ENCODE measurements around the gene ANO8.
A peak's percentile ranks its signal among the peaks of the same experiment; 100 is the strongest.

The ANO8 gene

DNA sequence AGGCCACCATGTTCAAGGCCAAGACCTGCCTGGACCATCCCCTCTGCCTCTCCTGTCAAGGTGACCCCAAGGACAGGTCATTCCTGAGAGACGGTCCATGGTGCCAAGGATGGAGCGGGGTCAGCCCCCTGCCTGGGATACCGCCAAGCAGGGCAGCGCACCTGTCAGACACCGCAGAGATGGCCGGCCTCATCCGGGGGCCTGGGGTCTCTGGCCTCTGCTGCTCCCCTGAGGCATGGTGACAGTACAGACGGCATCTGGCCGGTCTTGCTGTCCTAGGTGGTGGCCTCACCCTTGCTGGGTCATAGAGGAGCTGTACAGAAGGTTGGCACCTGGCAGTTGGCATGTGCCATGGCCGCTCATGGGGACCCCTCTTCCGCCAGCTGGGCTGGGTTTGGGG, 14.2 kb downstream of the ANO8 start:
- Histone ChIP-seq H3K4me1 (ENCODE audit: control insufficient read depth, insufficient read depth, low read length) (no peaks in the 10 kb centered on the region), H3K27me3 (ENCODE audit: control insufficient read depth, insufficient read depth, low read length) (no peaks in the 10 kb centered on the region), H3K4me3 (ENCODE audit: low read length) (no peak overlapping the region), H3K27ac (ENCODE audit: low read length) (no peak overlapping the region), H3K36me3 (ENCODE audit: control insufficient read depth, insufficient read depth, low read length) (peaks cover 26% of the 10 kb centered on the region), H3K9me3 (ENCODE audit: control insufficient read depth, insufficient read depth, low read length) (no peaks in the 10 kb centered on the region)
- WGBS (ENCODE audit: insufficient coverage, insufficient read length): no CpG with 5 or more reads among the region's 11 CpGs
- DNase-seq (ENCODE audit: low read depth, low spot score): no peak

DNA sequence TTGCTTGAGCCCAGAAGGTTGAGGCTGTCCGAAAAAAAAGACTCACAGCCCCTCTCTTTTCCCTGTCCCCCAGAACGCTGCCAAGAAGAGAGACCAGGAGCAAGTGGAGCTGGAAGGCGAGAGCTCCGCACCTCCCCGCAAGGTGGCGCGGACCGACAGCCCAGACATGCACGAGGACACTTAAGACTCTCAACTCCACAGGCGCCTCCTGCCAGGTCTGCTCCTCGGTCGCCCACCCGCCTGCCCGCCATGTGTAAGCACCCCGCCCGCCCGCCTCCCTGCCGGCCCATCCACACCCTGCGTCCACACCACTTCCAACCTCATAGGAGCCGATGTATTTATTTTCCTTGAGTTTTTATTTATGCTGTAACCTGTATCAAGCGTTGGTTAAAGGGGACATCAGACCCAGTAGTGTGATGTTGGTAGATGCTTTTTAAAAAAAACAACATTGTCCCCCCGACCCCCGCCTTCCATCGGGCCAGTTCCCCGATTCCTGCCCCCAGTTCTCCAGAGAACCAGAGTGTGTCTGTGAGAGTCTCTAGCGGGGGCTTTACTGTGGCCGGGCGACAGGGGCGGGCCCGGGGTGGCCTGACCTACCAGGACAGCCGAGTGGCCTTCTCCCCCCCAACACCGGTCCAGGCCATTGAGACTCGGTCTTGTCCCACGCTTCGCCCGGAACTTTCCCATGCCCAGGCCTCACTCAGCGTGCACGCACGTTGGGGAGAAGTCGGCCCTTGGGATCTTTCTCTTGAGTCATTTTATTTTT, 15.0 kb downstream of the ANO8 start:
- no peak for DNase-seq (ENCODE audit: low read depth, low spot score)
- Histone ChIP-seq H3K4me3 (ENCODE audit: low read length) (no peak overlapping the region), H3K4me1 (ENCODE audit: control insufficient read depth, insufficient read depth, low read length) (no peaks in the 10 kb centered on the region), H3K27me3 (ENCODE audit: control insufficient read depth, insufficient read depth, low read length) (no peaks in the 10 kb centered on the region), H3K27ac (ENCODE audit: low read length) (no peak overlapping the region), H3K36me3 (ENCODE audit: control insufficient read depth, insufficient read depth, low read length) (peaks cover 25% of the 10 kb centered on the region), H3K9me3 (ENCODE audit: control insufficient read depth, insufficient read depth, low read length) (no peaks in the 10 kb centered on the region)
- WGBS (ENCODE audit: insufficient coverage, insufficient read length): no CpG with 5 or more reads among the region's 40 CpGs

- H3K27me3 ChIP-seq (ENCODE audit: control insufficient read depth, insufficient read depth, low read length): no peaks in the 10 kb centered on the region
- H3K27ac ChIP-seq (ENCODE audit: low read length): no peak overlapping the region
- no peak for DNase-seq (ENCODE audit: low read depth, low spot score)
- no peaks in the 10 kb centered on the region for H3K9me3 ChIP-seq (ENCODE audit: control insufficient read depth, insufficient read depth, low read length)
- no peaks in the 10 kb centered on the region for H3K4me1 ChIP-seq (ENCODE audit: control insufficient read depth, insufficient read depth, low read length)
- no peak overlapping the region for H3K4me3 ChIP-seq (ENCODE audit: low read length)
- peaks cover 31% of the 10 kb centered on the region for H3K36me3 ChIP-seq (ENCODE audit: control insufficient read depth, insufficient read depth, low read length)
- WGBS (ENCODE audit: insufficient coverage, insufficient read length): no CpG with 5 or more reads among the region's 6 CpGs
Observed at GRCh38 chr19:17318966-17319365, 15.7 kb downstream of the ANO8 start.

DNA sequence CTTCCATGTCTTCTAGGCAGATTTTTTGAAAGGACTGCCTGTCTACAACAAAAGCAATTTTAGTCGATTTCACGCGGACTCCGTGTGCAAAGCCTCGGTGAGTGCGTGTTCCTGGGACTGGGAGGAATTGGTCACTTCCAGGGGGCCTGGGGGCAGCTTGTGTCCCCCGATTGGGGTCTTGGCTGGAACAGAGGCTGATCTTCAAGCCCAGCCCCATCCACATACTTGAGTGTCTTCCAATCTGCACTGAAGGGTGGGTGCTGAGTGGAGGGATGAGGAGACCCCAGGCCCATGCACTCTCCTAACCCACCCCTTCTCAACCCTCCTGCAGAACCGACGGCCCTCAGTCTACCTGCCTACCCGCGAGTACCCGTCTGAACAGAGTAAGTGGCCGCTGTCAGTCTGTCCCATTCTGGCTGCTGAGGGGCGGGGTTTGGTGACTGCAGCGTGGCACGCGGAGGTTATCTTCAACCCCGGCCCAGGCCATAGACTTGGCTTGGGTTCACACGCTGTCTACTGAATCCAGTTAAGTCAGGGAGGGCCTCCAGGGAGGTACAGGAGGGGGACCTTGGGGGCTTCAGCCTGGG, 20.6 kb downstream of the ANO8 start:
- Histone ChIP-seq H3K27ac (ENCODE audit: low read length) (no peak overlapping the region), H3K36me3 (ENCODE audit: control insufficient read depth, insufficient read depth, low read length) (peaks cover 20% of the 10 kb centered on the region)
- DNase-seq (ENCODE audit: low read depth, low spot score): no peak

DNA sequence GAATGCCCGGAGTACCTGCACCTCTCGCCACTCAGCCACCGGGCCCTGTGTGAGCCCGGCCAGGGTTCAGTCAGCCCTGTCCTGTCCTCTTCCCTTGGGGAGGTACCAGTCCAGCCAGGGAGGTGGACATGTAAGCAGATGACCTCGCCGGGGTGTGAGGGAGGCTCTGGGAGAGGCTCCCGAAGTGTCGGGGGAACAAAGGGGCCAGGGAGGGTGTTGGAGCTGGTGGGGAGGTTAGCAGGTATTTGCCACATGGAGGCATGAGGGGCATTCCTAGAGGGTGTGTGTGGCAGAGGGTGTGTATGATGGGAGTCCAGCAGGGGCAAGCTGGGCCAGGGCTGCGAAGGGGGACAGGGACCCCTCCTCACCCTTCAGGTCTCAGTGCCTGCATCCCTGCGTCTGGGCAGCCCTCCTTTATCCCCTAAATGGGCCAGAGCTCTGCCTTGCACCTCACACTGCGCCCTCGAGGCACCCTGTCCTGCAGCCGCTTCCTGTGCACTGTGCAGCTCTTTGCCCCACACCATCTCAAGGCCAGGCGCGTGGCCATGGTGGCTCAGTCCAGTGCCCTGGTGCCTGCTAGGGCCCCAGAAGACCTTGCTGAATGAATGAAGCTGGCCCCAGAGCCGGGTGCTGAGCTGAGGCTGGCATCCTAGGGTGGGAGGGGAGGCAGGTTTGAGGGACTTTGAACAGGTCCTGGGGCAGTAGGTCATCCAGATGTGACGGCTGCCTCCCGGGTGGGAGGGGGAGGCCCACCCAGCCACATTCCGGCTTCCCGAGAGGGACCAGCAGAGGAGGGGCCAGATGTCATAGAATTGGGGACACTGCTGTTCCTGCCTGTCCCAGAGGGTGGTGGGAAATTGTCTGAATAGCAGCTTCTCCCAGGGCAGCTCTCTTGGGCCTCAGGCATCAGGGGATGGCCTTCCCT, 22.2 kb downstream of the ANO8 start:
- Histone ChIP-seq H3K36me3 (ENCODE audit: control insufficient read depth, insufficient read depth, low read length) (peaks cover 17% of the 10 kb centered on the region), H3K27ac (ENCODE audit: low read length) (no peak overlapping the region), H3K27me3 (ENCODE audit: control insufficient read depth, insufficient read depth, low read length) (no peaks in the 10 kb centered on the region), H3K9me3 (ENCODE audit: control insufficient read depth, insufficient read depth, low read length) (no peaks in the 10 kb centered on the region), H3K4me3 (ENCODE audit: low read length) (no peak overlapping the region), H3K4me1 (ENCODE audit: control insufficient read depth, insufficient read depth, low read length) (peaks cover 2% of the 10 kb centered on the region)
- WGBS (ENCODE audit: insufficient coverage, insufficient read length): no CpG with 5 or more reads among the region's 20 CpGs
- no peak for DNase-seq (ENCODE audit: low read depth, low spot score)

More for the DNA sequence above, 20.6 kb downstream of the ANO8 start:
- no peak overlapping the region for H3K4me3 ChIP-seq (ENCODE audit: low read length)
- no peaks in the 10 kb centered on the region for H3K27me3 ChIP-seq (ENCODE audit: control insufficient read depth, insufficient read depth, low read length)
- WGBS (ENCODE audit: insufficient coverage, insufficient read length): no CpG with 5 or more reads among the region's 19 CpGs
- H3K4me1 ChIP-seq (ENCODE audit: control insufficient read depth, insufficient read depth, low read length): peaks cover 2% of the 10 kb centered on the region
- no peaks in the 10 kb centered on the region for H3K9me3 ChIP-seq (ENCODE audit: control insufficient read depth, insufficient read depth, low read length)

GRCh38 chr19:17311455-17312188, 23.0 kb downstream of the ANO8 start:
- H3K36me3 ChIP-seq (ENCODE audit: control insufficient read depth, insufficient read depth, low read length): peaks cover 17% of the 10 kb centered on the region
- H3K4me3 ChIP-seq (ENCODE audit: low read length): no peak overlapping the region
- H3K9me3 ChIP-seq (ENCODE audit: control insufficient read depth, insufficient read depth, low read length): no peaks in the 10 kb centered on the region
- no peak overlapping the region for H3K27ac ChIP-seq (ENCODE audit: low read length)
- H3K4me1 ChIP-seq (ENCODE audit: control insufficient read depth, insufficient read depth, low read length): peaks cover 2% of the 10 kb centered on the region
- DNase-seq (ENCODE audit: low read depth, low spot score): no peak
- H3K27me3 ChIP-seq (ENCODE audit: control insufficient read depth, insufficient read depth, low read length): no peaks in the 10 kb centered on the region
- no CpG with 5 or more reads among the region's 11 CpGs for WGBS (ENCODE audit: insufficient coverage, insufficient read length)

GRCh38 chr19:17309965-17310461, 24.6 kb downstream of the ANO8 start:
- H3K27ac ChIP-seq (ENCODE audit: low read length): no peak overlapping the region
- WGBS (ENCODE audit: insufficient coverage, insufficient read length): no CpG with 5 or more reads among the region's 23 CpGs
- H3K4me1 ChIP-seq (ENCODE audit: control insufficient read depth, insufficient read depth, low read length): peaks cover 4% of the 10 kb centered on the region
- H3K9me3 ChIP-seq (ENCODE audit: control insufficient read depth, insufficient read depth, low read length): no peaks in the 10 kb centered on the region
- H3K4me3 ChIP-seq (ENCODE audit: low read length): peak overlapping the region; percentile 83
- H3K27me3 ChIP-seq (ENCODE audit: control insufficient read depth, insufficient read depth, low read length): no peaks in the 10 kb centered on the region
- peaks cover 9% of the 10 kb centered on the region; the same call in 1 of the 2 replicates for H3K36me3 ChIP-seq (ENCODE audit: control insufficient read depth, insufficient read depth, low read length)
- no peak for DNase-seq (ENCODE audit: low read depth, low spot score)

DNA sequence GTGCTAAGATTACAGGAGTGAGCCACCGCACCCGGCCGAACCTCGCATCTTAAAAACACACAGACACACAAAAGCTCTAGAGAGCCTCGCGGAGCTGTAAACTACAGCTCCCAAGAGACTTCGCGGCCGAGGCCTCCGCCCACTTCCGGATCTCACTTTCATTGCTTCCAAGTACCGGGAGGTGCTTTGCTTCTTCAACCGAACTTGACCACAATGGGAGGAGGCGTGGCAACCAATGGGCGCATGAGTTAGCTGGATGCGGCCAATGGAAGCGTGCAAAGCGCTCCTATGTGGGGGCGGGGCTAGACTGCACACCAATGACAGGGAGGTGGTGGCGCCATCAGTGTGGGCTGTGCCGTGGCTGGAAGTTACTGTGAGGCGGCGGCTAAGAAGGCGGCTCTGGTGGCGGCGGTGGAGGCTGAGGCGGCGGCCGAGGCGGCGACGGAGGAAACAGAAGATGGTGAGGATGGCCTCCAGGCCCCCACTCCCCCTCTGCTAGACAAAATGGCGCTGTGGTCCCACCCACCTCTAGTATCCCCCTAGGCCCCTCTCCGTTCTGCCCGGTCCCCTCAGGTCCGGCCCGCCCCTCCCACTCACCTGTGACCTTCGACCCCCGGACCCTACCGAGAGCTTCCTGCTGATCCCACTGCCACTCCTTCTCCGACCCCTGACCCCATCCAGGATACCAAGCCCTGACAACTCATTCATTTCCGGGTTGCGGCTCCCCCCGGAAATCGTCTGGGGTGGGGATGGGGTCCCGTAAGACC, 25.3 kb downstream of the ANO8 start, which contains the start of gene DDA1:
TSS of gene DDA1 (plus strand) at position 366 of the 767 bp plus-strand sequence. CDS start at position 458, 92 bp downstream.
- Histone ChIP-seq H3K4me1 (ENCODE audit: control insufficient read depth, insufficient read depth, low read length) (peaks cover 4% of the 10 kb centered on the region), H3K4me3 (ENCODE audit: low read length) (peak within 1 kb of the TSS; percentile 83)
- peak; percentile 100 for DNase-seq (ENCODE audit: low read depth, low spot score)

DNA sequence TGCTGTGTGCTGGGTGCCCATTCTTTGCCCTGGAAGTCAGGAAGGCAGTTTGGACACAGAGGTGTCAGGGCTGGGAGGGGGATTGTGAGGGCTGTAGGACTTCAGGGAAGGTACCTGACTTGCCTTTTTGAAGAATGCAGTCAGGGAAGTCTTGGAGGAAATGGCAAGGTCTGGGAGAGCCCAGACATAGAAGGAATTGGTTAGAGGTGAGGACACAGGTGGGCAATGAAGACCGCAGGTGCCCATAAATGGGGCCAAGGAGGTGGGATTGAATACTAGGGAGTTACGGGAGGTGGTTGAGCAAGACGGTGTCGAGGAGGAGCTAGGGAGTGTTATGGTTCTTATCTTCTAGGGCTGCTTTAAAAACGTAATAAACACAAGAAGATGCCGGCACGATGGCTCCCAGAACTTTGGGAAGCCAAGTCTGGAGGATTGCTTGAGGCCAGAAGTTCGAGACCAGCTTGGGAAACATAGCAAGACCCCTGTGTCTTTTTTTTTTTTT, 26.7 kb downstream of the ANO8 start:
- no peak overlapping the region for H3K27ac ChIP-seq (ENCODE audit: low read length)
- no peaks in the 10 kb centered on the region for H3K9me3 ChIP-seq (ENCODE audit: control insufficient read depth, insufficient read depth, low read length)
- no peaks in the 10 kb centered on the region for H3K27me3 ChIP-seq (ENCODE audit: control insufficient read depth, insufficient read depth, low read length)
- peaks cover 4% of the 10 kb centered on the region for H3K4me1 ChIP-seq (ENCODE audit: control insufficient read depth, insufficient read depth, low read length)
- no peak for DNase-seq (ENCODE audit: low read depth, low spot score)
- H3K4me3 ChIP-seq (ENCODE audit: low read length): no peak overlapping the region
- 0 out of 2 replicates have a peak, but pooled peaks cover 2% of the 10 kb centered on the region for H3K36me3 ChIP-seq (ENCODE audit: control insufficient read depth, insufficient read depth, low read length)
- WGBS (ENCODE audit: insufficient coverage, insufficient read length): no CpG with 5 or more reads among the region's 8 CpGs

More for the DNA sequence above, 25.3 kb downstream of the ANO8 start, which contains the start of gene DDA1:
- Histone ChIP-seq H3K9me3 (ENCODE audit: control insufficient read depth, insufficient read depth, low read length) (no peaks in the 10 kb centered on the region), H3K27me3 (ENCODE audit: control insufficient read depth, insufficient read depth, low read length) (no peaks in the 10 kb centered on the region), H3K36me3 (ENCODE audit: control insufficient read depth, insufficient read depth, low read length) (peaks cover 5% of the 10 kb centered on the region; the same call in 1 of the 2 replicates), H3K27ac (ENCODE audit: low read length) (no peak within 1 kb of the TSS)
- no CpG with 5 or more reads among the region's 46 CpGs for WGBS (ENCODE audit: insufficient coverage, insufficient read length)
